ENCODE data around the gene KCNT1. TPM values are rescaled to one million over a fixed set of nuclear protein-coding genes. Genes with fewer than 3 reads are reported as not detected.

The KCNT1 gene
- total RNA-seq, 1 donor = not detected

DNA sequence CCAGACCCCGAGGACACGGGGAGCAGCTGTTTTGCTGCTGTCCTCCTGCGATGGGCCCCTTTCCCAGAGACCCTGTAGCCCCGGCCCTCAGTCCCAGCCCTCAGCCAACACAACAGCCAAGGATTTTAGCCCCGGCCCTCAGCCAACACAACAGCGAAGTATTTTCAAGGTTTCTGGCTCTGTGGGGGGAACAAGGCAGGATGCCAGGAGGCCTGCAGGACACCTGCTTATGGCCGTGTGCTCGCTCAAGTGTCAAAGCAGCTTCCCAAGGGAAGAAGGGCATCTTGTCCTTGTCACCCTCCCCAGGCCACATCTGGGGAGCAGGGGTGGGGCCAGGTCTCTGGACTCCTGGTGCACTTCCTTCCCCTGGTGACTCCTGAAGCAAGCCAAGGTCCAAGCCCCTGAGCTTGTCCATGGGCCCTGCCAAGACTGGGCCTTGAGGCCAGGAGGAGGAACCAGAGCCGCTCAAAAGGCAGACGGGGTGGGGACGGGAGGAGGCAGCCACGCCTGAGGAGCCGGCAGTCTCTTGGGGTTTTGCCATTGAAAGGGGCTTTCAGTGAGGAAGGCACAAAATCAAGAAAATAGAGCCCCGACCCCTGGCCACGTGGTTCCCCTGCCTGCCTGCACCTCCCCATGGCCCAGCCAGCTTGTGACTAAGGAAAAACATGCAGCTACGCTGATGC lies 10.8 kb downstream of the KCNT1 start:
- TF ChIP-seq, protein P1, sequence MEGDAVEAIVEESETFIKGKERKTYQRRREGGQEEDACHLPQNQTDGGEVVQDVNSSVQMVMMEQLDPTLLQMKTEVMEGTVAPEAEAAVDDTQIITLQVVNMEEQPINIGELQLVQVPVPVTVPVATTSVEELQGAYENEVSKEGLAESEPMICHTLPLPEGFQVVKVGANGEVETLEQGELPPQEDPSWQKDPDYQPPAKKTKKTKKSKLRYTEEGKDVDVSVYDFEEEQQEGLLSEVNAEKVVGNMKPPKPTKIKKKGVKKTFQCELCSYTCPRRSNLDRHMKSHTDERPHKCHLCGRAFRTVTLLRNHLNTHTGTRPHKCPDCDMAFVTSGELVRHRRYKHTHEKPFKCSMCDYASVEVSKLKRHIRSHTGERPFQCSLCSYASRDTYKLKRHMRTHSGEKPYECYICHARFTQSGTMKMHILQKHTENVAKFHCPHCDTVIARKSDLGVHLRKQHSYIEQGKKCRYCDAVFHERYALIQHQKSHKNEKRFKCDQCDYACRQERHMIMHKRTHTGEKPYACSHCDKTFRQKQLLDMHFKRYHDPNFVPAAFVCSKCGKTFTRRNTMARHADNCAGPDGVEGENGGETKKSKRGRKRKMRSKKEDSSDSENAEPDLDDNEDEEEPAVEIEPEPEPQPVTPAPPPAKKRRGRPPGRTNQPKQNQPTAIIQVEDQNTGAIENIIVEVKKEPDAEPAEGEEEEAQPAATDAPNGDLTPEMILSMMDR (IDR thresholded peaks at IDR 0.05; ENCODE audit: extremely low read depth, low read depth, low read length) = no peak
- Histone ChIP-seq H3K4me2 (ENCODE audit: insufficient read depth, low read length) (no peak overlapping the region), H3K4me3 (ENCODE audit: insufficient read depth, low read length) (no peak overlapping the region), H3K79me2 (ENCODE audit: insufficient read depth, low read length) (no peaks in the 10 kb centered on the region), H3K27ac (ENCODE audit: low read depth, low read length) (no peak overlapping the region), H2AFZ (ENCODE audit: low read length) (no peak overlapping the region), H3K4me1 (ENCODE audit: insufficient read depth, low read length) (no peaks in the 10 kb centered on the region), H4K20me1 (ENCODE audit: insufficient read depth, low read length) (no peaks in the 10 kb centered on the region), H3K27me3 (ENCODE audit: insufficient read depth, low read length) (peaks cover 29% of the 10 kb centered on the region), H3K9me3 (ENCODE audit: low read depth, low read length) (no peaks in the 10 kb centered on the region), H3K36me3 (ENCODE audit: insufficient read depth, low read length) (no peaks in the 10 kb centered on the region)
- no peak for DNase-seq (ENCODE audit: insufficient read length, low spot score, missing footprints)

DNA sequence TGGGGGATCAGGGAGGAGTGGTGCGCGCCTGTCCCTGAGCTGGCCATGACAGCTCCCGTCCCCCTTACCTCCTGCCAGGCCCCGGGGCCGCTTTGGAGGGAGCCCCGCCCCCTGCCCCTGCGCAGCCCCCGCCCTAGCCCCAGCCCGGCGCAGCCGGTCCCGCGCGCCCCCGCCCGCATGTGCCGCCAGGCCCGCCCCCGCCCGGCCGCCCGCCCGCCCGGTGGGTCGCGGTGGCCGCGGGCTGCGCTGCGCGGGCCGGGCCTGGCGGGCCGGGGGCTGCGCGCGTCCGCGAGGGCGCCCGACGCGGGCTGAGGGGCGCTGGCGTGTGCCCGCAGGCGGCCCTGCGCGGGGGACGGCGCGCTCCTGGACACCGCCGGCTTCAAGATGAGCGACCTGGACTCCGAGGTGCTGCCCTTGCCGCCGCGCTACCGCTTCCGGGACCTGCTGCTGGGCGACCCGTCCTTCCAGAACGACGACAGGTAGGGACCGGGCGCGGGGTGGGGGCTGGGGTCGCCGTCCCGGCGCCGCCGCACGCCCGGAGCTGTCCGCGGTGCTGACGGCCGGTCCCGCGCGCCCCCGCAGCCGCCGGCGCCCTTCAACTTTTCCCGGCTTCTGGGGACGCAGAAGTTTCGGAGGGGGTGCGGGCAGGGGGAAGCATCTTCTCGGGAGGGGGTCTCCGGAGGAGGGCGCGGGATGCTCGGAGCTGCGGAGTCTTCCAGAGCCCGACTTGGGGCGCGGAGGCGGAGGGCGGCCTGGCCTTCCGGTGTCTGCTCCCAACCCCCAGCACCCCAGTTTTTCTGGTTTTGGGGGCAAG lies 12.5 kb downstream of the KCNT1 start:
- TF ChIP-seq, protein P1 (IDR thresholded peaks at IDR 0.05; ENCODE audit: extremely low read depth, low read depth, low read length) = no peak
- no peak overlapping the region for H3K4me3 ChIP-seq (ENCODE audit: insufficient read depth, low read length)
- DNase-seq (ENCODE audit: insufficient read length, low spot score, missing footprints) = no peak
- H3K79me2 ChIP-seq (ENCODE audit: insufficient read depth, low read length) = no peaks in the 10 kb centered on the region
- no peaks in the 10 kb centered on the region for H3K9me3 ChIP-seq (ENCODE audit: low read depth, low read length)
- no peak overlapping the region for H2AFZ ChIP-seq (ENCODE audit: low read length)
- H3K27me3 ChIP-seq (ENCODE audit: insufficient read depth, low read length) = peaks cover 29% of the 10 kb centered on the region
- no peaks in the 10 kb centered on the region for H3K4me1 ChIP-seq (ENCODE audit: insufficient read depth, low read length)
- H3K4me2 ChIP-seq (ENCODE audit: insufficient read depth, low read length) = no peak overlapping the region
- H3K36me3 ChIP-seq (ENCODE audit: insufficient read depth, low read length) = no peaks in the 10 kb centered on the region
- no peak overlapping the region for H3K27ac ChIP-seq (ENCODE audit: low read depth, low read length)
- no peaks in the 10 kb centered on the region for H4K20me1 ChIP-seq (ENCODE audit: insufficient read depth, low read length)

GRCh38 chr9:135715056-135715595 lies 13.1 kb downstream of the KCNT1 start:
- Histone ChIP-seq H3K4me3 (ENCODE audit: insufficient read depth, low read length) (no peak overlapping the region), H3K9me3 (ENCODE audit: low read depth, low read length) (no peaks in the 10 kb centered on the region), H3K36me3 (ENCODE audit: insufficient read depth, low read length) (no peaks in the 10 kb centered on the region), H3K4me2 (ENCODE audit: insufficient read depth, low read length) (no peak overlapping the region), H3K79me2 (ENCODE audit: insufficient read depth, low read length) (no peaks in the 10 kb centered on the region), H3K27me3 (ENCODE audit: insufficient read depth, low read length) (peaks cover 29% of the 10 kb centered on the region), H3K4me1 (ENCODE audit: insufficient read depth, low read length) (no peaks in the 10 kb centered on the region), H3K27ac (ENCODE audit: low read depth, low read length) (no peak overlapping the region), H2AFZ (ENCODE audit: low read length) (no peak overlapping the region), H4K20me1 (ENCODE audit: insufficient read depth, low read length) (no peaks in the 10 kb centered on the region)
- TF ChIP-seq, protein P1 (IDR thresholded peaks at IDR 0.05; ENCODE audit: extremely low read depth, low read depth, low read length) = no peak
- no peak for DNase-seq (ENCODE audit: insufficient read length, low spot score, missing footprints)

- no peaks in the 10 kb centered on the region for H3K36me3 ChIP-seq (ENCODE audit: insufficient read depth, low read length)
- H3K79me2 ChIP-seq (ENCODE audit: insufficient read depth, low read length) = no peaks in the 10 kb centered on the region
- DNase-seq (ENCODE audit: insufficient read length, low spot score, missing footprints) = no peak
- no peaks in the 10 kb centered on the region for H4K20me1 ChIP-seq (ENCODE audit: insufficient read depth, low read length)
- H3K4me1 ChIP-seq (ENCODE audit: insufficient read depth, low read length) = no peaks in the 10 kb centered on the region
- H3K27ac ChIP-seq (ENCODE audit: low read depth, low read length) = no peak overlapping the region
- TF ChIP-seq, protein P1 (IDR thresholded peaks at IDR 0.05; ENCODE audit: extremely low read depth, low read depth, low read length) = no peak
- no peak overlapping the region for H3K4me2 ChIP-seq (ENCODE audit: insufficient read depth, low read length)
- no peak overlapping the region for H3K4me3 ChIP-seq (ENCODE audit: insufficient read depth, low read length)
- peaks cover 29% of the 10 kb centered on the region for H3K27me3 ChIP-seq (ENCODE audit: insufficient read depth, low read length)
- H3K9me3 ChIP-seq (ENCODE audit: low read depth, low read length) = no peaks in the 10 kb centered on the region
- no peak overlapping the region for H2AFZ ChIP-seq (ENCODE audit: low read length)
Measured at GRCh38 chr9:135716045-135716444, 14.1 kb downstream of the KCNT1 start.

All from osteoblast (primary cell).